ENCODE data around the gene RACGAP1.

RACGAP1 gene

GRCh38 chr12:49966511-49967041, 58.7 kb downstream of the RACGAP1 start:
- no peak for TF ChIP-seq SIN3A (IDR thresholded peaks at IDR 0.05; ENCODE audit: borderline replicate concordance, insufficient read depth, low read length)
- no peak for TF ChIP-seq REST (IDR thresholded peaks at IDR 0.05; ENCODE audit: insufficient read depth in 1 of 2, low read depth in 2 of 2, low read length in 2 of 2)
- no peak for TF ChIP-seq FOXP2 (optimal IDR thresholded peaks at IDR 0.05; ENCODE audit: borderline replicate concordance, extremely low read depth, extremely low read length, insufficient read depth)
- no peak for TF ChIP-seq POLR2AphosphoS5 (IDR thresholded peaks at IDR 0.05; ENCODE audit: low read depth, low read length)
- TF ChIP-seq TAF1 (IDR thresholded peaks at IDR 0.05; ENCODE audit: borderline replicate concordance, insufficient read depth, low read length), result no peak

GRCh38 chr12:49965836-49966235, 59.5 kb downstream of the RACGAP1 start:
- TF ChIP-seq POLR2AphosphoS5 (IDR thresholded peaks at IDR 0.05; ENCODE audit: low read depth, low read length) (no peak), SIN3A (IDR thresholded peaks at IDR 0.05; ENCODE audit: borderline replicate concordance, insufficient read depth, low read length) (no peak), FOXP2 (optimal IDR thresholded peaks at IDR 0.05; ENCODE audit: borderline replicate concordance, extremely low read depth, extremely low read length, insufficient read depth) (no peak), TAF1 (IDR thresholded peaks at IDR 0.05; ENCODE audit: borderline replicate concordance, insufficient read depth, low read length) (no peak), REST (IDR thresholded peaks at IDR 0.05; ENCODE audit: insufficient read depth in 1 of 2, low read depth in 2 of 2, low read length in 2 of 2) (no peak)

GRCh38 chr12:49964849-49965624, 60.3 kb downstream of the RACGAP1 start:
- TF ChIP-seq TAF1 (IDR thresholded peaks at IDR 0.05; ENCODE audit: borderline replicate concordance, insufficient read depth, low read length) (no peak), POLR2AphosphoS5 (IDR thresholded peaks at IDR 0.05; ENCODE audit: low read depth, low read length) (no peak), SIN3A (IDR thresholded peaks at IDR 0.05; ENCODE audit: borderline replicate concordance, insufficient read depth, low read length) (no peak), FOXP2 (optimal IDR thresholded peaks at IDR 0.05; ENCODE audit: borderline replicate concordance, extremely low read depth, extremely low read length, insufficient read depth) (no peak), REST (IDR thresholded peaks at IDR 0.05; ENCODE audit: insufficient read depth in 1 of 2, low read depth in 2 of 2, low read length in 2 of 2) (no peak)

- TF ChIP-seq SIN3A (IDR thresholded peaks at IDR 0.05; ENCODE audit: borderline replicate concordance, insufficient read depth, low read length) (no peak), TAF1 (IDR thresholded peaks at IDR 0.05; ENCODE audit: borderline replicate concordance, insufficient read depth, low read length) (no peak), REST (IDR thresholded peaks at IDR 0.05; ENCODE audit: insufficient read depth in 1 of 2, low read depth in 2 of 2, low read length in 2 of 2) (no peak), FOXP2 (optimal IDR thresholded peaks at IDR 0.05; ENCODE audit: borderline replicate concordance, extremely low read depth, extremely low read length, insufficient read depth) (no peak), POLR2AphosphoS5 (IDR thresholded peaks at IDR 0.05; ENCODE audit: low read depth, low read length) (no peak)
Measured at GRCh38 chr12:49963976-49964815, 61.1 kb downstream of the RACGAP1 start.

All from PFSK-1 (cell line).